Ectodermal cell (in vitro differentiated cells): ENCODE data around the gene GSTT2.
"Not testable (repeated sequence)": the region's sequence is repeated elsewhere in the genome, so short reads cannot be mapped to it uniquely, and the experiment has no call there.

Experiments used
- H3K27ac ChIP-seq: 2 replicates; pipeline ENCODE4 v1.7.0; 2013; ENCODE audit warnings: mild to moderate bottlenecking, low read depth, low read length; ENCODE audit not compliant: insufficient read depth, poor library complexity, severe bottlenecking
- H3K27me3 ChIP-seq: 2 replicates; pipeline ENCODE4 v1.7.0; 2013; ENCODE audit warnings: mild to moderate bottlenecking, low read length; ENCODE audit not compliant: insufficient read depth, control insufficient read depth, poor library complexity, severe bottlenecking
- H3K36me3 ChIP-seq: one replicate; pipeline ENCODE4 v1.7.0; 2013; ENCODE audit warnings: low read length; ENCODE audit not compliant: control insufficient read depth, insufficient read depth
- H3K4me1 ChIP-seq: one replicate; pipeline ENCODE4 v1.7.0; 2013; ENCODE audit warnings: low read length; ENCODE audit not compliant: control insufficient read depth, insufficient read depth
- H3K4me3 ChIP-seq: 2 replicates; pipeline ENCODE4 v1.7.0; 2013; ENCODE audit warnings: low read depth, low read length, control low read depth; ENCODE audit not compliant: insufficient read depth
- H3K9me3 ChIP-seq: 2 replicates; pipeline ENCODE4 v1.7.0; 2013; ENCODE audit warnings: mild to moderate bottlenecking, low read length, moderate library complexity; ENCODE audit not compliant: control insufficient read depth
- WGBS, 2 experiments: methylation state at CpG; one replicate each; pipeline ENCODE4 v1.1.7; 2013; ENCODE audit warnings: missing lambda C conversion rate in 2 of 2; 5-methylcytosine and 5-hydroxymethylcytosine counted together

Gene GSTT2

GRCh38 chr22:23997092-23997491, 17.2 kb downstream of the GSTT2 start:
- H3K27ac ChIP-seq: no peak overlapping the region
- no peaks in the 10 kb centered on the region for H3K9me3 ChIP-seq
- H3K4me3 ChIP-seq: no peak overlapping the region
- WGBS, 2 experiments: 91 to 97% methylated on average over 3 of the region's 3 CpGs
- H3K27me3 ChIP-seq: no peaks in the 10 kb centered on the region
- no peaks in the 10 kb centered on the region for H3K36me3 ChIP-seq
- H3K4me1 ChIP-seq: peaks cover 7% of the 10 kb centered on the region

GRCh38 chr22:23999779-24000178, 19.8 kb downstream of the GSTT2 start:
- H3K36me3 ChIP-seq, H3K27ac ChIP-seq, H3K9me3 ChIP-seq, H3K4me1 ChIP-seq, H3K4me3 ChIP-seq, H3K27me3 ChIP-seq: not testable (repeated sequence)
- WGBS, 2 experiments: 86 to 94% methylated on average over 7 of the region's 7 CpGs

GRCh38 chr22:24001314-24001713, 21.4 kb downstream of the GSTT2 start:
- Histone ChIP-seq H3K36me3 (no peaks in the 10 kb centered on the region), H3K27me3 (no peaks in the 10 kb centered on the region), H3K4me3 (no peak overlapping the region), H3K27ac (no peak overlapping the region), H3K4me1 (peaks cover 8% of the 10 kb centered on the region), H3K9me3 (no peaks in the 10 kb centered on the region)
- WGBS, 2 experiments: 46 to 50% methylated on average over 9 of the region's 9 CpGs

- Histone ChIP-seq H3K4me1 (peaks cover 8% of the 10 kb centered on the region), H3K36me3 (no peaks in the 10 kb centered on the region), H3K27me3 (no peaks in the 10 kb centered on the region), H3K4me3 (no peak overlapping the region), H3K27ac (no peak overlapping the region), H3K9me3 (no peaks in the 10 kb centered on the region)
- 85 to 91% methylated on average over 9 to 10 of the region's 10 CpGs for WGBS, 2 experiments
Measured at GRCh38 chr22:24002272-24002671, 22.3 kb downstream of the GSTT2 start.

- peaks cover 8% of the 10 kb centered on the region for H3K4me1 ChIP-seq
- H3K36me3 ChIP-seq: no peaks in the 10 kb centered on the region
- no peaks in the 10 kb centered on the region for H3K27me3 ChIP-seq
- no peak overlapping the region for H3K4me3 ChIP-seq
- H3K9me3 ChIP-seq: no peaks in the 10 kb centered on the region
- no peak overlapping the region for H3K27ac ChIP-seq
- WGBS, 2 experiments: 92 to 94% methylated on average over 5 of the region's 5 CpGs
Measured at GRCh38 chr22:24002851-24003250, 22.9 kb downstream of the GSTT2 start.

- WGBS, 2 experiments: 89 to 90% methylated on average over 9 of the region's 9 CpGs
- H3K9me3 ChIP-seq: no peaks in the 10 kb centered on the region
- no peaks in the 10 kb centered on the region for H3K27me3 ChIP-seq
- no peak overlapping the region for H3K27ac ChIP-seq
- H3K4me3 ChIP-seq: no peak overlapping the region
- no peaks in the 10 kb centered on the region for H3K36me3 ChIP-seq
- peaks cover 8% of the 10 kb centered on the region for H3K4me1 ChIP-seq
Measured at GRCh38 chr22:24003887-24004286, 24.0 kb downstream of the GSTT2 start.

GRCh38 chr22:24005201-24005600, 25.3 kb downstream of the GSTT2 start, which contains the start of gene GSTT4:
Gene GSTT4, minus strand, starts transcription at chr22:24005453. Its CDS starts 97 bp downstream, at chr22:24005356.
- H3K9me3 ChIP-seq: no peaks in the 10 kb centered on the region
- H3K4me1 ChIP-seq: peaks cover 8% of the 10 kb centered on the region
- H3K27ac ChIP-seq: no peak within 1 kb of the TSS
- H3K4me3 ChIP-seq: no peak within 1 kb of the TSS
- H3K36me3 ChIP-seq: no peaks in the 10 kb centered on the region
- H3K27me3 ChIP-seq: no peaks in the 10 kb centered on the region
- 88 to 89% methylated on average over 6 of the region's 6 CpGs for WGBS, 2 experiments

- H3K27me3 ChIP-seq: no peaks in the 10 kb centered on the region
- H3K4me1 ChIP-seq: peaks cover 5% of the 10 kb centered on the region
- H3K36me3 ChIP-seq: no peaks in the 10 kb centered on the region
- no peak overlapping the region for H3K27ac ChIP-seq
- WGBS, 2 experiments: 77 to 83% methylated on average over 10 of the region's 10 CpGs
- H3K4me3 ChIP-seq: no peak overlapping the region
- no peaks in the 10 kb centered on the region for H3K9me3 ChIP-seq
Measured at GRCh38 chr22:24006207-24006913, 26.4 kb downstream of the GSTT2 start.

GRCh38 chr22:24006914-24007214, 26.9 kb downstream of the GSTT2 start:
- Histone ChIP-seq H3K27me3 (no peaks in the 10 kb centered on the region), H3K9me3 (no peaks in the 10 kb centered on the region), H3K4me1 (peaks cover 3% of the 10 kb centered on the region), H3K36me3 (no peaks in the 10 kb centered on the region), H3K4me3 (no peak overlapping the region), H3K27ac (no peak overlapping the region)
- 88 to 89% methylated on average over 6 of the region's 6 CpGs for WGBS, 2 experiments

- H3K36me3 ChIP-seq: no peaks in the 10 kb centered on the region
- no peaks in the 10 kb centered on the region for H3K27me3 ChIP-seq
- 86% methylated on average over 8 of the region's 8 CpGs for WGBS, 2 experiments
- H3K27ac ChIP-seq: no peak overlapping the region
- H3K4me1 ChIP-seq: peaks cover 2% of the 10 kb centered on the region
- no peaks in the 10 kb centered on the region for H3K9me3 ChIP-seq
- H3K4me3 ChIP-seq: no peak overlapping the region
Measured at GRCh38 chr22:24007253-24008021, 27.5 kb downstream of the GSTT2 start.
